Measurements from ENCODE around the gene ZNRF2.
"Not testable (repeated sequence)": the region's sequence is repeated elsewhere in the genome, so short reads cannot be mapped to it uniquely, and the experiment has no call there.

ZNRF2 gene

GRCh38 chr7:30263090-30263710, 21.2 kb upstream of the ZNRF2 start:
- no peak for DNase-seq

GRCh38 chr7:30264052-30264451, 20.3 kb upstream of the ZNRF2 start:
- DNase-seq: no peak

- DNase-seq: not testable (repeated sequence)
Measured at GRCh38 chr7:30265189-30265588, 19.2 kb upstream of the ZNRF2 start.

- no peak for DNase-seq
Measured at GRCh38 chr7:30266686-30267085, 17.7 kb upstream of the ZNRF2 start.

GRCh38 chr7:30268586-30268985, 15.8 kb upstream of the ZNRF2 start:
- no peak for DNase-seq

- DNase-seq: no peak
Measured at GRCh38 chr7:30269490-30269889, 14.9 kb upstream of the ZNRF2 start.

- DNase-seq: no peak
Measured at GRCh38 chr7:30270921-30271320, 13.5 kb upstream of the ZNRF2 start.

GRCh38 chr7:30272126-30272525, 12.3 kb upstream of the ZNRF2 start:
- no peak for DNase-seq

GRCh38 chr7:30273552-30273951, 10.8 kb upstream of the ZNRF2 start:
- no peak for DNase-seq

- no peak for DNase-seq
Measured at GRCh38 chr7:30274641-30275040, 9.8 kb upstream of the ZNRF2 start.

GRCh38 chr7:30276203-30276900, 8.0 kb upstream of the ZNRF2 start:
- DNase-seq: peak; percentile 66

- no peak for DNase-seq
Measured at GRCh38 chr7:30278376-30278775, 6.0 kb upstream of the ZNRF2 start.

GRCh38 chr7:30278849-30279652, 5.3 kb upstream of the ZNRF2 start:
- DNase-seq: no peak

GRCh38 chr7:30279653-30279904, 4.8 kb upstream of the ZNRF2 start:
- DNase-seq: no peak

- DNase-seq: no peak
Measured at GRCh38 chr7:30280631-30281030, 3.8 kb upstream of the ZNRF2 start.

GRCh38 chr7:30281263-30281662, 3.1 kb upstream of the ZNRF2 start:
- no peak for DNase-seq

- DNase-seq: no peak
Measured at GRCh38 chr7:30281791-30282190, 2.6 kb upstream of the ZNRF2 start.

- DNase-seq: no peak
Measured at GRCh38 chr7:30282735-30283134, 1.7 kb upstream of the ZNRF2 start.

GRCh38 chr7:30285067-30285535, 704 bp downstream of the ZNRF2 start:
- peak; percentile 39 for DNase-seq

GRCh38 chr7:30285536-30286284, 1.3 kb downstream of the ZNRF2 start:
- peak; percentile 41 for DNase-seq

GRCh38 chr7:30286749-30287148, 2.4 kb downstream of the ZNRF2 start:
- DNase-seq: no peak

GRCh38 chr7:30287625-30288024, 3.2 kb downstream of the ZNRF2 start:
- DNase-seq: not testable (repeated sequence)

GRCh38 chr7:30289634-30290033, 5.2 kb downstream of the ZNRF2 start:
- not testable (repeated sequence) for DNase-seq
